ENCODE results near the gene NHERF1.

DNA sequence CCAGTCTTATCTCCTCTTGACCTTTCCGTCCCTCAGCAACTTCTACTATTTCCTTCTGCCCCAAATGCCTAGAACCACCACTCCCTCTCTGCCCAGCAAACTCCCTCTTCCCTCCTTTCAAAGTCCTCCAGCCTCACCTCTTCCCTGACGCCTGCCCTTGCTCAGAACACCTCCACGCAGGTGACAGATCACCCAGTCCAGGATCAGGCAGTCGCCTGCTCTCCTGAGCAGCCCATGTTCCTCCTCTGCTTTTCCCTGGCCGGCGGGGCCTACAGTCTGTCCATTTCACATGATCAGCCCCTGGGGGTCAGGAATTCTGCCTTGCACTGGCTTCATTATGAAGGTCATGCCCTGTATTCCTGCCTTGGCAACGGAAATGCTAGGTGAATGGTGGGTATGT, 36.1 kb upstream of the NHERF1 start:
- TF ChIP-seq POLR2AphosphoS5 (IDR thresholded peaks at IDR 0.05; ENCODE audit: low read depth, low read length) (no peak), REST (IDR thresholded peaks at IDR 0.05; ENCODE audit: insufficient read depth in 1 of 2, low read depth in 2 of 2, low read length in 1 of 2) (no peak)
- TF ChIP-seq, protein P1, sequence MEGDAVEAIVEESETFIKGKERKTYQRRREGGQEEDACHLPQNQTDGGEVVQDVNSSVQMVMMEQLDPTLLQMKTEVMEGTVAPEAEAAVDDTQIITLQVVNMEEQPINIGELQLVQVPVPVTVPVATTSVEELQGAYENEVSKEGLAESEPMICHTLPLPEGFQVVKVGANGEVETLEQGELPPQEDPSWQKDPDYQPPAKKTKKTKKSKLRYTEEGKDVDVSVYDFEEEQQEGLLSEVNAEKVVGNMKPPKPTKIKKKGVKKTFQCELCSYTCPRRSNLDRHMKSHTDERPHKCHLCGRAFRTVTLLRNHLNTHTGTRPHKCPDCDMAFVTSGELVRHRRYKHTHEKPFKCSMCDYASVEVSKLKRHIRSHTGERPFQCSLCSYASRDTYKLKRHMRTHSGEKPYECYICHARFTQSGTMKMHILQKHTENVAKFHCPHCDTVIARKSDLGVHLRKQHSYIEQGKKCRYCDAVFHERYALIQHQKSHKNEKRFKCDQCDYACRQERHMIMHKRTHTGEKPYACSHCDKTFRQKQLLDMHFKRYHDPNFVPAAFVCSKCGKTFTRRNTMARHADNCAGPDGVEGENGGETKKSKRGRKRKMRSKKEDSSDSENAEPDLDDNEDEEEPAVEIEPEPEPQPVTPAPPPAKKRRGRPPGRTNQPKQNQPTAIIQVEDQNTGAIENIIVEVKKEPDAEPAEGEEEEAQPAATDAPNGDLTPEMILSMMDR (IDR thresholded peaks at IDR 0.05) = no peak
